GM21423 (cell line): Measurements from ENCODE around the gene GFAP.

Source experiments
- ATAC-seq: cut with Tn5 transposase; IDR thresholded peaks from one replicate; pipeline ENCODE4 v1.9.1; 2021; ENCODE audit warnings: mild to moderate bottlenecking, moderate library complexity; ENCODE audit not compliant: unreplicated experiment

Gene GFAP

DNA sequence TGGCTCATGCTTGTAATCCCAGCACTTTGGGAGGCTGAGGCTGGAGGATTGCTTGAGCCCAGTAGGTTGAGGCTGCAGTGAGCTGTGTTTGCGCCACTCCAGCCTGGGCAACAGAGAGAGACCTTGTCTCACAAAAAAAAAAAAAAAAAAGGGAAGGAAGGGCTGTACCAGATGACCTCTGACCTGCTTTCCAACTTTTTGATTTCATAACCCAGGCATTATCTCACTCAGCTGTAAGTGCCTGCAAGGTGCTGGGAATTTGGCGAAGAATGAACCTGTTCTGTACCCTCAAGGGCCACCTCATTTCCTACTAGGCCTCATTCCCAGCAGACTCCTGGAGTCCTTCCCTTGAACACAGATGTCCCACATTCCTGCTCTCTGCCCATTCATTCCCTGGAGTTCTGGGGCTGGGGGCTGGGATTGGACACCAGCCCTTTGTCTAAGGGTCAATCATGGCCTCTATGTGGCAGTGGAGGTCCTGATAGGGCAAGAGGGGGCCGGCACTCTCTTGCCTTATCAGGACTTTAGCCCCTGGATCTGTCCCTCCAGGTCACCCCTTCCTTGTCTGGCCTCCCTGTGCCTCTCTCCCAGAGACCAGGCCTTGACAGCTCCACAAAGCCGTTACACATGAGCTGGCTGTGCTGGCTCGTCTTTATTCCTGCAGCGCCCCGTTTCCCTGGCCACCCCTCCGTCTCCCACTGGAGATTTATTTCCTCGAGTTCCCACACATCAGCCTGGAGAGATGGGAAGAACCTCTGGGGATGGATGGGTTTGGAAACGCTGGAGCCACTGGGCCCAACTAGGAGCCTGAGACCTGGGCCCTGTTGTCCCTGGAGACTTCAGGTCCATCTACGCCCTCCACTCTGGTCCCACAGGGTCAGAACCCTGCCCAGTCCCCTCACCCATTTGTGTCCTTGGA is 821 bp upstream of the GFAP start:
- no peak for ATAC-seq

DNA sequence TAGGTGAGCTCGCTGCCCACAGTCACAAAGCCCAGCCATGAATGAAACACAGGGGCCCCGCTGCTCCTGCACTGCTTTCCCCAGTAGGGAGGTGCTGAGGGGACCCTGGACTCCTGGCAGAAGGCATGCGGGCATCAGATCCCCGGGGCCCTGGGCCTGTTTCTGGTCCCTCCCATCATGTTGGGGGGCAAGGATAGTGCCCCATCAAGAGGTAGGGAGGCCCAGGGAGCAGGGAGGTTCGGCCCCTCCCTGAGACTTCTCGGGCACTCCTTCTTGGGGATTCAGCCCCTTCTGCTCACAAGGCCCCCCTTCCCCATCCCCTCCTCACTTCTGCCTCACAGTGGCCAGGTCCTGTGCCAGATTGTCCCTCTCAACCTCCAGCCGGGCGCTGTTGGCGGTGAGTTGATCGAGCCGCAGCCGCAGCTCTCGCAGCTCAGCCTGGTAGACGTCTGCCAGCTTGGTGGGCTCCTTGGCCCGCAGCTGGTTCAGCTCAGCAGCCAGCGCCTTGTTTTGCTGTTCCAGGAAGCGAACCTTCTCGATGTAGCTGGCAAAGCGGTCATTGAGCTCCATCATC is 515 bp downstream of the GFAP start:
- no peak for ATAC-seq

- ATAC-seq, result no peak
These were observed 1.2 kb downstream of the GFAP start for GRCh38 chr17:44914148-44914547.

DNA sequence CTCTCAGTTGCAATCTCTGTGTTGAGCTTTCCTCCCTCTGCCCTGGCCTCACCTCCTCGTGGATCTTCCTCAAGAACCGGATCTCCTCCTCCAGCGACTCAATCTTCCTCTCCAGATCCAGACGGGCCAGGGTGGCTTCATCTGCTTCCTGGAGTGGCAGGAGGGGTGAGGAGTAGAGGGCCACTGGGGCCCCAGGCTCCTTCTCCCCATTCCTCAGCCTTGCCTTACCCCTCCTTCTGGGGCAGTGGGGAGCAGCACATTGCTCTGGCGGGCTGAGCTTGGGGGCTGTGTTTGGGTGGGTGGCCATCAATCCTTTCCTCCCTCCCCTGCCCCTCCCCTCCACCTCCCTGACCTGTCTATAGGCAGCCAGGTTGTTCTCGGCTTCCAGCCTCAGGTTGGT is 1.6 kb downstream of the GFAP start:
- no peak for ATAC-seq

DNA sequence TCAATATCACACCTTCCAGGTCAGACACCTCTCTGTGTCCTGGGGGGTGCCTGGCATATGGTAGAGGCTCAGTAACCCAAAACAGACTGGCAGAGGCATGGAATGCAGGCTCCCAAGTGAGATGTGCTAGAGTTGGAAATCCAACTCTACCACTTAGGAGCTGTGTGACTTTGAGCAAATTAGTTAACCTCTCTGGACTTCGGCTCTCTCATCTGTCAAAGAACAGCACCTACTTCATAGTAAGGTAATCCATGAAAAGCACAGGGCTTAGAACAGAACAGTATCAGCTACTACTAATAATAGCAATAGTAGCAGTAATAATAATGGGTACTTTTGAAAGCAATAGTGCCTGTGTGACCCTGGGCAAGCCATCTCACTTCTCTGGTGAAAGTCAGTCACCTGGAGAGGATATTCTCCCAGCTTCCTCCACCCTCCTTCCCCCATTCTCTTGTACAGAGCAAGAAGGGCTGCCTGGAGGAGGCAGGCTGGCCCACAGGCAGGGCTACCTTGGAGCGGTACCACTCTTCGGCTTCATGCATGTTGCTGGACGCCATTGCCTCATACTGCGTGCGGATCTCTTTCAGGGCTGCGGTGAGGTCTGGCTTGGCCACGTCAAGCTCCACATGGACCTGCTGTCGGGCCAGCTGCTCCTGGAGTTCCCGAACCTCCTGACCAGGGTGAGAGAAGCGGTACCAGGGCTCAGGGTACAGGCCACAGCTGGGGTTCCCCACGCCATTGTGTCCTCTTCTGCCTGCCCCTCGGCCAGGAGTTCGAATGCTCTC is 2.3 kb downstream of the GFAP start:
- ATAC-seq, result no peak

- no peak for ATAC-seq
These were observed 3.9 kb downstream of the GFAP start for GRCh38 chr17:44911133-44912001.

DNA sequence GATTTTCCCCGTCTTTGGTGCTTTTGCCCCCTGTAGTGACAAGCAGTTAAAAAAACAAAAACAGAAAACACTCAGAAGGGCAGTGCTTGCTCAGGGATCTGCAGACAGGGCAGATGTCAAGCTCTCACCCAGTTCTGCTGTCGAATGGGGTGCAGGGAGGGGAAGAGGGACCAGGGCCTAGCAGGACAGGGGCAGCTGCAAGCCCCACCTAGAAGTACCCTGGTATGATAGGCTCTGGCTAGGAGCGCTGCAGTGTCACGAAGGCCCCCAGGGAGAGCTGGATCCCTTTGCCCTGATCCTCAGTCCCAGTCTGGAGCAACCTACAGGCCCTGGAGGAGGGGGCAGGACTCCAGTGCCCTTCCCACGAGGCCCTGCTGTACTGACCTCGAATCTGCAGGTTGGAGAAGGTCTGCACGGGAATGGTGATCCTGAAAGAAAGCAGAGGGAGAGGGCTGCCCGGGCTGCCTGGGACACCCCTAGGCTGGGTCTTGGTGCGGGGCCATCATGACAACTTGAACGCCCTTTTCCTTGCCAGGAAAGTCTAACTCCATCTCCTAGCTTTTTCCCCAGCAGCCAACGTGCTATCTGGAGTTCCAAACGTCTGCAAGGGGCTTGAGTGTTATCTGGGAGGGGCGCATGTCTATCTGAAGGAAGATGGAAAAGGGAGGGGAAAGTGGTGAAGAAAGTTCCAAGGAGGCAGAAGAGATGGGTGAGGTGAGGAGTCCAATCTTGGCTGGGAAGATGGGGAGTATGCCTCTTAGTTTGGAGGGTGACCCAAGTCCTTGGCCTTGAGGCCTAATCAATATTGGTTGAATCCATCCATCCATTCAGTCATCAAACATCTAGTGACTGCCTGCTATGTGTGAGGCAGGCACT is 4.8 kb downstream of the GFAP start:
- no peak for ATAC-seq

DNA sequence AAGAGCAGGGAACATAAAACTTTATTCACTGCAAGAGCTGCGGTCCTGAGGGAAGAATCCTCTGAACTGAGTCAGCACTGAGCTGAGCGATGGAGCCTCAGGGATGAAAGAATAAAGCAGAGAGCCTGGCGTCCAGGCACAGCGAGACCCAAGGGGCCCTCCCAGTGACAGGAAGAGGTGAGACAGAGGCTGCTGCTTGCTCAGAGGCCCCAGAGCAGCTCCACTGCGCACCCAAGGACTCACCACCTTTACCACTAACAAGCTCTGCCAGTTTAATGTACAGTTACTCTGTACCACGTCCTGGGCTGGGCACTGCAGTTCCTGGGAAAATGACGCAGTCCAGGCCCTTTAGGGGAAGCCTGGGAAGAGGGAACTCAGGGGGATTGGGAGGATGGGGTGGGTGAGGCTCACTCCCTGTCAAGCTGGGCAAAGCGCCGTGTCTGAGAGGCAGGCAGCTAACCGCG is 5.6 kb downstream of the GFAP start:
- ATAC-seq, result no peak

GRCh38 chr17:44908761-44909326 is 6.5 kb downstream of the GFAP start:
- ATAC-seq, result no peak

DNA sequence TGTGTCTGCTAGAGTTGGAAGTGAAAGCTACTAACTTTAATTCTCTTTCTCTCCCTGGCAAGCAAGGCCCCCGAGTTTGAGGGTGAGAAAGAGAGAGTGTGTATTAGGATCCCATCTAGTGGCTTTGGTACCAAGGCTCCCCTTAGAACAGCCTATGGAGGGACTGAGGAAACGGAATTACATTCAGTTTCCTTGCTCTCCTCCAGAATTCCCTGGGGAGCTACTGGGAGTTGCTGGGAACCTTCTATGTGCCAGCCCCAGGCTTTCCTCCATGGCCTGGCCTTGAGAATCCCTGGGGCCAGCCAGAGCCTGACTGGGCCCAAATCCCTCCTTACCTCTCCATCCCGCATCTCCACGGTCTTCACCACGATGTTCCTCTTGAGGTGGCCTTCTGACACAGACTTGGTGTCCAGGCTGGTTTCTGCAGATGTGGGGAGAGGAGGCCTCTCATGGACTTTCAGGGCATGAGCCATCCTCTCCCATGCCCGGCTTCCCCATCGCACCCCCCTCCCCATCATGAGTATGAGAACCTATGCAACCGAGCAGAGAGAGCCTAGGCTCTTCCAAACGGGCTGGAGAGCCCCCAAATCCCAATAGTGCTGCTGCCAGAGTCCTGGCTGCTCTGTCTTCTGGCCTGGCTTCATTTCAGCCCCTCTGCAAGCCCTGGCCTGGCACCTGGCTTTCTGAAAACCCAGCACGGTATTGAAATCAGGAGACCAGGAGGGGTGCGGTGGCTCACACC is 7.4 kb downstream of the GFAP start:
- ATAC-seq, result no peak

DNA sequence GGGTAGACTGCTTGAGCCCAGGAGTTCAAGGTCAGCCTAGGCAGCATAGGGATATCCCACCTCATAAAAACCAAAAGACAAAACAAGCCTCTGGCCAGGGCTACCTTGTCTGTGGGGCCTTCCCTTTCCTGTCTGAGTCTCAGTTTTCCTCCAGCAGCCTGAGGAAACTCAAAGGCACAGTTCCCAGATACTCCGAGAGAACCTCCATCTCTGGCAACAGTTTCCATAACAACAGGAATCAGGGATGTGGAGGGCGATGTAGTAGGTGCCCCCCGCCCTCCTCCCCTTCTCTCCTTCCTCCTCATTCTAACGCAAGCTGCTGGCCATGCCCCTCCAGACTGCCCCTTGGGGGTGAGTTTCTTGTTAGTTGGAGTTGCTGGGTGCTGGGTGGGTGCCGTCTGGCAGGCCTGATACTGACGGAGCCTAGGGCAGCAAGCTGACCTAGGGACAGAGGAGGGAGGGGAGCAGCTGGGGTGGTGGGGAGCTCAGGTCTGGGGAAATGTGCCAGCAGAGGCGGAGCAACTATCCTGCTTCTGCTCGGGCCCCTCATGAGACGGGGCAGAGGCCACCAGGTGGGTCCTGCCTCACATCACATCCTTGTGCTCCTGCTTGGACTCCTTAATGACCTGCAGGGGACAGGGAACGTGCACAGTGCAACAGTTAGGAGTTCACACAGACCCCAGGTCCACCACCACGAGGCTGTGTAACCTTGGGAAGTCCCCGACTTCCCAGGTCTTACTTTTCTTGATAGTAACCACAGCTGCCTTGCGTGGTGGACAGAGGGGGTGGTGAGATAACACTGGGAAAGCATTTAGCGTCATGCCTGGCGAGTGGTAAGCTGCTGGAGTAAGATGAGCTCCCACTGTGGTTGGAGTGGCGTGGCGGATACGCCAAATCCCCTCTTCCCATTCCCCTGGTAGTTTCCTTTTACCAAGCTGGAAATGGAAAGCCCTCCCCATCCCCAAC is 8.3 kb downstream of the GFAP start:
- ATAC-seq, result no peak

DNA sequence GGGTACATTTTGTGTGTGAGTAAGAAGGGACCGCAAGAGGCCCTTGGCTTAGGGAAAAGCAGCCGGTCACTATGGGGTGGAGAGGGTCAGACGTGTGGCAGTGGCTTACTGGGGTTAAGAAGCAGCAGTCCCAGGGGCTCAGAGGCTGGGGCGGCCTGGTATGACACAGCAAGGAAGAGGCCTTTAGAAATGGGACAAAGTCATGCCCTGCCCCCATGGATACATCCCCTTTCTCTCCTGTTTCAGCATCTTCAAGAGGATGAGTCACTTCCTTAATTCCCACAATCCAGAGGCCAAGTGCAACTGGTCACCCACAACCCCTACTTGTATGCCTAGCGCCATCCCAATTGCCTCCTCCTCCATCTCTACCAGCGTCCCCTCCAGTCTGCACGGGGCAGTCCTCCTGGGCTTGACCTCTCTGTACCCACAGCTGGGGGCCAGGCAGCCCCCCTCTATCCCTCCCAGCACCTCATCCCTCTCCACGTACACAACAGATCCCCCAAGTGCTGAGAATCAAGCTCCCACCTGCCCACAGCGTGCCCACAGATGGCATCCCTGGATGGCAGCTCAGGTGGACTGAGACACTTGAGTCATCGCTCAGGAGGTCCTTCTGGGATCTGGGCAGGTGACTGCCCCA is 9.2 kb downstream of the GFAP start:
- ATAC-seq, result no peak

GRCh38 chr17:44905006-44906000 is 10.0 kb downstream of the GFAP start:
- ATAC-seq, result no peak

DNA sequence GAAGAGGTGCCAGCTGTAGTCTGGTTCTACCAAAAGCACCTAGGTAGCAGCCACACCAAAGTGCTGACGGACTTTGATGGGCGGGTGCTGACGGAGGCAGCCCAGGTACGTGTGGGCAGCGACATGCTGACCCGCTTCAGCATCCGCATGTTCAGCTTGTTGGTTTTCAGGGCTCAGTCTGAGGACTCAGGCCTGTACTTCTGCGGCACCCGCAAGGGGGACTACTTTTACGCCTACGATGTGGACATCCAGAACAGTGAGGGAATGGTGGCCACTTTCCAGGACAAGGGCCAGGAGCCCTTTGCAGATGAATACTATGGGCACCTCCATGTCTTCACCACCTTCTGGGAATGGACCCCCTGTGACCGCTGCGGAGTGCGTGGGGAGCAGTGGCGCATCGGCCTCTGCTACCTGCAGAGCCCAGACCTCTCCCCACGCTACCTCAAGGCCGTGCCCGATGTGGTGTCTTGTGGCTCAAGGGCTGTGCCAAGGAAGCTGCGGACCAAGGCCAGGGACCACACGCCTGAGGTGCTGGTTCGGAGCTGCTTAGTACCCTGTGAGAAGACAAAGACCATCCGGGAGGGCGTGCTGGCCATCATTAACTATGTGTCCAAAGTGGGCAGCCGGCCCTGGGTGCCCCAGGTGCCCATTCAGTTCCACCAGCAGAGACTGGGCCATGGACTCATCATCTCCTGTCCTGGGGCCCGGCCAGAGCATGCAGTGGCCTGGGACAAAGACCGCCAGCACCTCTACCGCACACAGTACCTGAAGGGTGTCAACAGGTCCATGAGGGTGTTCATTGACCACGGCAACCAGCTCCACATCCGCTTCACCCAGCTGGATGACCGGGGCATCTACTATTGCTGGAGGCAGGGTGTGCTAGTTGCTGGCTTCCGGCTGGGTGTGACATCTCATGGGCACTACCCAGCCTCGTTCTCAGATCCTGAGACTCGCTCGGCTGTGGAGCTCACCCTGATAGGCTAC is 11.0 kb downstream of the GFAP start:
- ATAC-seq, result no peak
